Measurements from ENCODE around the gene PRXL2C.

GRCh38 chr9:96644137-96644536 is 11.0 kb downstream of the PRXL2C start:
- TF ChIP-seq MAX (IDR thresholded peaks at IDR 0.05; ENCODE audit: low read depth) = no peak
- no peak for TF ChIP-seq GABPA (IDR thresholded peaks at IDR 0.05; ENCODE audit: low read depth)
- no peak for TF ChIP-seq CTCF (IDR thresholded peaks at IDR 0.05)
- TF ChIP-seq FOXM1 (IDR thresholded peaks at IDR 0.05; ENCODE audit: low read depth) = no peak
- TF ChIP-seq NFIC (IDR thresholded peaks at IDR 0.05; ENCODE audit: borderline replicate concordance) = no peak
- no peak for TF ChIP-seq NRF1 (IDR thresholded peaks at IDR 0.05; ENCODE audit: low read depth, low read length)
- TF ChIP-seq RAD21 (IDR thresholded peaks at IDR 0.05; ENCODE audit: low read length) = no peak
- TF ChIP-seq USF1 (IDR thresholded peaks at IDR 0.05; ENCODE audit: borderline replicate concordance, low read depth) = no peak
- no peak for TF ChIP-seq YY1 (IDR thresholded peaks at IDR 0.05; ENCODE audit: low read depth)
- TF ChIP-seq POLR2AphosphoS5 (IDR thresholded peaks at IDR 0.05; ENCODE audit: low read depth, low read length) = no peak
- TF ChIP-seq SIN3A (IDR thresholded peaks at IDR 0.05; ENCODE audit: borderline replicate concordance, low read depth, low read length) = no peak
- TF ChIP-seq IRF3 (IDR thresholded peaks at IDR 0.05; ENCODE audit: low read depth, low read length) = no peak
- no peak for TF ChIP-seq EZH2phosphoT487 (IDR thresholded peaks at IDR 0.05; ENCODE audit: borderline replicate concordance, low read depth)
- TF ChIP-seq TEAD4 (IDR thresholded peaks at IDR 0.05; ENCODE audit: borderline replicate concordance, insufficient read depth) = no peak
